Measurements from ENCODE around the gene MSI2. TPM values are rescaled to one million over a fixed set of nuclear protein-coding genes. Genes with fewer than 3 reads are reported as not detected.
A peak's percentile ranks its signal among the peaks of the same experiment; 100 is the strongest.

MSI2 gene
- total and polyA plus RNA-seq, 2 donors, result 25.3 to 52.5 TPM

- 45% methylated on average over 11 of the region's 11 CpGs for WGBS
- no peaks in the 10 kb centered on the region for H3K27me3 ChIP-seq (ENCODE audit: control insufficient read depth in 2 of 2, insufficient read depth in 1 of 2, low read length in 1 of 2)
- DNase-seq (ENCODE audit: low read depth in 6 of 9, low spot score in 9 of 9), result peak in 1 of 9 donors; percentile 35
- peaks cover 0 to 3% of the 10 kb centered on the region in 2 donors for H3K9me3 ChIP-seq (ENCODE audit: control insufficient read depth in 2 of 2, insufficient read depth in 1 of 2, low read length in 1 of 2)
- H3K36me3 ChIP-seq (ENCODE audit: control insufficient read depth in 2 of 2, insufficient read depth in 2 of 2, low read length in 1 of 2), result peaks cover 0 to 16% of the 10 kb centered on the region in 2 donors
- peaks cover 37 to 58% of the 10 kb centered on the region in 2 donors for H3K4me1 ChIP-seq (ENCODE audit: control insufficient read depth in 2 of 2, insufficient read depth in 2 of 2, low read length in 2 of 2)
- no peak overlapping the region for H3K4me3 ChIP-seq (ENCODE audit: low read length in 2 of 2)
- H3K27ac ChIP-seq (ENCODE audit: low read depth in 1 of 2, low read length in 1 of 2), result peak overlapping the region in 1 of 2 donors; percentile 12
These were observed 101.1 kb downstream of the MSI2 start for GRCh38 chr17:57357392-57357784.

- Histone ChIP-seq H3K4me1 (ENCODE audit: control insufficient read depth in 2 of 2, insufficient read depth in 2 of 2, low read length in 2 of 2) (peaks cover 37 to 58% of the 10 kb centered on the region in 2 donors), H3K36me3 (ENCODE audit: control insufficient read depth in 2 of 2, insufficient read depth in 2 of 2, low read length in 1 of 2) (peaks cover 0 to 11% of the 10 kb centered on the region in 2 donors), H3K27ac (ENCODE audit: low read depth in 1 of 2, low read length in 1 of 2) (peak overlapping the region; percentile 12 to 56), H3K27me3 (ENCODE audit: control insufficient read depth in 2 of 2, insufficient read depth in 1 of 2, low read length in 1 of 2) (no peaks in the 10 kb centered on the region), H3K4me3 (ENCODE audit: low read length in 2 of 2) (no peak overlapping the region), H3K9me3 (ENCODE audit: control insufficient read depth in 2 of 2, insufficient read depth in 1 of 2, low read length in 1 of 2) (peaks cover 0 to 3% of the 10 kb centered on the region in 2 donors)
- WGBS, result 32% methylated on average over 3 of the region's 3 CpGs
- DNase-seq (ENCODE audit: low read depth in 6 of 9, low spot score in 9 of 9), result peak in 2 of 9 donors; percentile 30 to 59
These were observed 101.6 kb downstream of the MSI2 start for GRCh38 chr17:57357830-57358430.

- Histone ChIP-seq H3K4me3 (ENCODE audit: low read length in 2 of 2) (no peak overlapping the region), H3K9me3 (ENCODE audit: control insufficient read depth in 2 of 2, insufficient read depth in 1 of 2, low read length in 1 of 2) (peaks cover 0 to 3% of the 10 kb centered on the region in 2 donors), H3K4me1 (ENCODE audit: control insufficient read depth in 2 of 2, insufficient read depth in 2 of 2, low read length in 2 of 2) (peaks cover 24 to 57% of the 10 kb centered on the region in 2 donors), H3K36me3 (ENCODE audit: control insufficient read depth in 2 of 2, insufficient read depth in 2 of 2, low read length in 1 of 2) (peaks cover 0 to 2% of the 10 kb centered on the region in 2 donors), H3K27me3 (ENCODE audit: control insufficient read depth in 2 of 2, insufficient read depth in 1 of 2, low read length in 1 of 2) (no peaks in the 10 kb centered on the region), H3K27ac (ENCODE audit: low read depth in 1 of 2, low read length in 1 of 2) (no peak overlapping the region)
- WGBS, result 98% methylated on average over 2 of the region's 2 CpGs
- no peak for DNase-seq (ENCODE audit: low read depth in 6 of 9, low spot score in 9 of 9)
These were observed 103.9 kb downstream of the MSI2 start for GRCh38 chr17:57360266-57360665.

GRCh38 chr17:57362797-57363556 is 106.7 kb downstream of the MSI2 start:
- Histone ChIP-seq H3K4me1 (ENCODE audit: control insufficient read depth in 2 of 2, insufficient read depth in 2 of 2, low read length in 2 of 2) (peaks cover 12 to 51% of the 10 kb centered on the region in 2 donors), H3K27me3 (ENCODE audit: control insufficient read depth in 2 of 2, insufficient read depth in 1 of 2, low read length in 1 of 2) (no peaks in the 10 kb centered on the region), H3K27ac (ENCODE audit: low read depth in 1 of 2, low read length in 1 of 2) (no peak overlapping the region), H3K9me3 (ENCODE audit: control insufficient read depth in 2 of 2, insufficient read depth in 1 of 2, low read length in 1 of 2) (peaks cover 0 to 3% of the 10 kb centered on the region in 2 donors), H3K4me3 (ENCODE audit: low read length in 2 of 2) (no peak overlapping the region), H3K36me3 (ENCODE audit: control insufficient read depth in 2 of 2, insufficient read depth in 2 of 2, low read length in 1 of 2) (peaks cover 0 to 3% of the 10 kb centered on the region in 2 donors)
- WGBS, result 98% methylated on average over 9 of the region's 9 CpGs
- DNase-seq (ENCODE audit: low read depth in 6 of 9, low spot score in 9 of 9), result no peak

- 96% methylated on average over 4 of the region's 4 CpGs for WGBS
- H3K4me3 ChIP-seq (ENCODE audit: low read length in 2 of 2), result no peak overlapping the region
- H3K9me3 ChIP-seq (ENCODE audit: control insufficient read depth in 2 of 2, insufficient read depth in 1 of 2, low read length in 1 of 2), result peaks cover 0 to 3% of the 10 kb centered on the region in 2 donors
- H3K4me1 ChIP-seq (ENCODE audit: control insufficient read depth in 2 of 2, insufficient read depth in 2 of 2, low read length in 2 of 2), result peaks cover 9 to 47% of the 10 kb centered on the region in 2 donors
- H3K36me3 ChIP-seq (ENCODE audit: control insufficient read depth in 2 of 2, insufficient read depth in 2 of 2, low read length in 1 of 2), result peaks cover 0 to 3% of the 10 kb centered on the region in 2 donors
- no peak for DNase-seq (ENCODE audit: low read depth in 6 of 9, low spot score in 9 of 9)
- H3K27ac ChIP-seq (ENCODE audit: low read depth in 1 of 2, low read length in 1 of 2), result no peak overlapping the region
- no peaks in the 10 kb centered on the region for H3K27me3 ChIP-seq (ENCODE audit: control insufficient read depth in 2 of 2, insufficient read depth in 1 of 2, low read length in 1 of 2)
These were observed 107.3 kb downstream of the MSI2 start for GRCh38 chr17:57363580-57363979.

- Histone ChIP-seq H3K4me1 (ENCODE audit: control insufficient read depth in 2 of 2, insufficient read depth in 2 of 2, low read length in 2 of 2) (peaks cover 9 to 48% of the 10 kb centered on the region in 2 donors), H3K36me3 (ENCODE audit: control insufficient read depth in 2 of 2, insufficient read depth in 2 of 2, low read length in 1 of 2) (peaks cover 0 to 3% of the 10 kb centered on the region in 2 donors), H3K9me3 (ENCODE audit: control insufficient read depth in 2 of 2, insufficient read depth in 1 of 2, low read length in 1 of 2) (peaks cover 0 to 3% of the 10 kb centered on the region in 2 donors), H3K4me3 (ENCODE audit: low read length in 2 of 2) (no peak overlapping the region), H3K27me3 (ENCODE audit: control insufficient read depth in 2 of 2, insufficient read depth in 1 of 2, low read length in 1 of 2) (no peaks in the 10 kb centered on the region), H3K27ac (ENCODE audit: low read depth in 1 of 2, low read length in 1 of 2) (no peak overlapping the region)
- no peak for DNase-seq (ENCODE audit: low read depth in 6 of 9, low spot score in 9 of 9)
- 88% methylated on average over 7 of the region's 7 CpGs for WGBS
These were observed 107.8 kb downstream of the MSI2 start for GRCh38 chr17:57363998-57364643.

GRCh38 chr17:57365420-57365819 is 109.1 kb downstream of the MSI2 start:
- H3K27ac ChIP-seq (ENCODE audit: low read depth in 1 of 2, low read length in 1 of 2), result no peak overlapping the region
- H3K4me1 ChIP-seq (ENCODE audit: control insufficient read depth in 2 of 2, insufficient read depth in 2 of 2, low read length in 2 of 2), result peaks cover 10 to 44% of the 10 kb centered on the region in 2 donors
- 53% methylated on average over 3 of the region's 3 CpGs for WGBS
- H3K27me3 ChIP-seq (ENCODE audit: control insufficient read depth in 2 of 2, insufficient read depth in 1 of 2, low read length in 1 of 2), result no peaks in the 10 kb centered on the region
- H3K36me3 ChIP-seq (ENCODE audit: control insufficient read depth in 2 of 2, insufficient read depth in 2 of 2, low read length in 1 of 2), result peaks cover 0 to 3% of the 10 kb centered on the region in 2 donors
- no peaks in the 10 kb centered on the region for H3K9me3 ChIP-seq (ENCODE audit: control insufficient read depth in 2 of 2, insufficient read depth in 1 of 2, low read length in 1 of 2)
- no peak for DNase-seq (ENCODE audit: low read depth in 6 of 9, low spot score in 9 of 9)
- no peak overlapping the region for H3K4me3 ChIP-seq (ENCODE audit: low read length in 2 of 2)

GRCh38 chr17:57366177-57366557 is 109.8 kb downstream of the MSI2 start:
- DNase-seq (ENCODE audit: low read depth in 6 of 9, low spot score in 9 of 9), result no peak
- no peak overlapping the region for H3K4me3 ChIP-seq (ENCODE audit: low read length in 2 of 2)
- H3K4me1 ChIP-seq (ENCODE audit: control insufficient read depth in 2 of 2, insufficient read depth in 2 of 2, low read length in 2 of 2), result peaks cover 10 to 44% of the 10 kb centered on the region in 2 donors
- no peak overlapping the region for H3K27ac ChIP-seq (ENCODE audit: low read depth in 1 of 2, low read length in 1 of 2)
- no peaks in the 10 kb centered on the region for H3K9me3 ChIP-seq (ENCODE audit: control insufficient read depth in 2 of 2, insufficient read depth in 1 of 2, low read length in 1 of 2)
- H3K36me3 ChIP-seq (ENCODE audit: control insufficient read depth in 2 of 2, insufficient read depth in 2 of 2, low read length in 1 of 2), result peaks cover 0 to 3% of the 10 kb centered on the region in 2 donors
- H3K27me3 ChIP-seq (ENCODE audit: control insufficient read depth in 2 of 2, insufficient read depth in 1 of 2, low read length in 1 of 2), result no peaks in the 10 kb centered on the region
- 88% methylated on average over 6 of the region's 6 CpGs for WGBS
